Aorta (tissue), 5 donors: Measurements from ENCODE around the gene ABCG1. TPM values are rescaled to one million over a fixed set of nuclear protein-coding genes. Genes with fewer than 3 reads are reported as not detected.
A peak's percentile ranks its signal among the peaks of the same experiment; 100 is the strongest.

Experiments
- ATAC-seq: fragments of 200-7000 bp; cut with Tn5 transposase; one replicate; pipeline ENCODE4 v1.9.1; 2022; ENCODE audit warnings: moderate library complexity; ENCODE audit not compliant: low FRiP score
- DNase-seq, 2 donors: peaks; one replicate each; pipeline ENCODE4 v3.0.0-alpha.2; 2020
- H3K27ac ChIP-seq, 2 donors: one replicate each; pipeline ENCODE4 v1.5.1; 2013; ENCODE audit warnings: low read length in 2 of 2, mild to moderate bottlenecking in 2 of 2, moderate library complexity in 2 of 2, control low read depth in 1 of 2, inconsistent platforms in 1 of 2, low read depth in 1 of 2
- H3K27me3 ChIP-seq, 2 donors: one replicate each; pipeline ENCODE4 v1.6.1; 2013; ENCODE audit warnings: control low read depth in 1 of 2, low read length in 1 of 2, mild to moderate bottlenecking in 1 of 2, moderate library complexity in 1 of 2; ENCODE audit not compliant: insufficient read depth in 2 of 2, control insufficient read depth in 1 of 2
- H3K36me3 ChIP-seq, 2 donors: one replicate each; pipeline ENCODE4 v1.6.1; 2013; ENCODE audit warnings: control low read depth in 1 of 2, low read length in 1 of 2, mild to moderate bottlenecking in 1 of 2; ENCODE audit not compliant: insufficient read depth in 2 of 2, control insufficient read depth in 1 of 2
- H3K4me1 ChIP-seq, 2 donors: one replicate each; pipeline ENCODE4 v1.6.1; 2013; ENCODE audit warnings: low read length in 2 of 2, control low read depth in 1 of 2, mild to moderate bottlenecking in 1 of 2, moderate library complexity in 1 of 2; ENCODE audit not compliant: insufficient read depth in 2 of 2, control insufficient read depth in 1 of 2
- H3K4me3 ChIP-seq, 2 donors: one replicate each; pipeline ENCODE4 v1.5.1; 2013; ENCODE audit warnings: low read length in 2 of 2, control low read depth in 1 of 2, mild to moderate bottlenecking in 1 of 2
- H3K9me3 ChIP-seq: one replicate; pipeline ENCODE4 v1.6.1; 2013; ENCODE audit warnings: mild to moderate bottlenecking, low read length; ENCODE audit not compliant: control insufficient read depth
- WGBS, 2 donors: extraction: QIAGEN DNeasy Blood & Tissue Kit; methylation state at CpG; one replicate each; pipeline ENCODE4 v1.1.7; 2013; 5-methylcytosine and 5-hydroxymethylcytosine counted together
- intact Hi-C, 2 donors: fragments of 100-400 bp; cut with DNase I; formaldehyde crosslinking; loops; one replicate each; pipeline versions ENCODE4 v1.14.2 to v1.15.0; 2022
- polyA plus RNA-seq, 2 donors: library from polyadenylated mRNA; stranded (reverse); fragments of 200-250 nt; gene quantifications; one replicate each; pipeline ENCODE4 v1.2.3, GENCODE V29; 2013
- total RNA-seq, 2 donors: library from RNA; stranded (reverse); fragmentation: NEBNext Ultra II Directional; extraction: Animal tissue kit (Norgen Biotek cat#: 25700); gene quantifications; one replicate each; pipeline ENCODE4 v1.2.1, GENCODE V29; 2021
- donor health status: healthy with polysubstance abuse.
- donor health status: Bipolar disorder and iron deficiency.
- donor health status: DM: no; HTN: no; CAD: no.
- donor health status: DM: no; HTN: no; CAD: no.
- donor health status: DM: yes; HTN: yes; CAD: no.

ABCG1 gene
- total and polyA plus RNA-seq, 4 donors: 4.8 to 24.2 (median 13.1) TPM

- H3K27ac ChIP-seq: no peak overlapping the region
- DNase-seq: no peak
- no peak for ATAC-seq
Observed at GRCh38 chr21:42297377-42297776, 78.4 kb downstream of the ABCG1 start.

GRCh38 chr21:42298237-42298636 lies 79.3 kb downstream of the ABCG1 start:
- no peak for DNase-seq
- WGBS, 2 donors: 66 to 69% methylated on average over 6 of the region's 6 CpGs
- intact Hi-C loops: no loop called here
- H3K27me3 ChIP-seq: no peaks in the 10 kb centered on the region
- H3K27ac ChIP-seq: no peak overlapping the region
- ATAC-seq: no peak
- no peaks in the 10 kb centered on the region for H3K9me3 ChIP-seq
- no peak overlapping the region for H3K4me3 ChIP-seq
- H3K4me1 ChIP-seq: no peaks in the 10 kb centered on the region
- no peaks in the 10 kb centered on the region for H3K36me3 ChIP-seq

More at GRCh38 chr21:42297377-42297776, 78.4 kb downstream of the ABCG1 start:
- no peaks in the 10 kb centered on the region for H3K36me3 ChIP-seq
- intact Hi-C loops: no loop called here
- 74 to 78% methylated on average over 9 of the region's 9 CpGs for WGBS, 2 donors
- no peaks in the 10 kb centered on the region for H3K27me3 ChIP-seq
- no peaks in the 10 kb centered on the region for H3K4me1 ChIP-seq
- H3K4me3 ChIP-seq: no peak overlapping the region
- H3K9me3 ChIP-seq: no peaks in the 10 kb centered on the region

GRCh38 chr21:42298657-42299056 lies 79.7 kb downstream of the ABCG1 start:
- DNase-seq (no peak), ATAC-seq (no peak)
- no peak overlapping the region for H3K4me3 ChIP-seq
- H3K36me3 ChIP-seq: no peaks in the 10 kb centered on the region
- H3K4me1 ChIP-seq: no peaks in the 10 kb centered on the region
- no peaks in the 10 kb centered on the region for H3K9me3 ChIP-seq
- no peak overlapping the region for H3K27ac ChIP-seq
- intact Hi-C loops: no loop called here
- no peaks in the 10 kb centered on the region for H3K27me3 ChIP-seq
- 78 to 93% methylated on average over 5 of the region's 5 CpGs for WGBS, 2 donors

GRCh38 chr21:42299324-42300044 lies 80.5 kb downstream of the ABCG1 start:
- no peak for DNase-seq
- Histone ChIP-seq H3K27me3 (no peaks in the 10 kb centered on the region), H3K36me3 (no peaks in the 10 kb centered on the region), H3K4me3 (no peak overlapping the region), H3K27ac (no peak overlapping the region), H3K9me3 (no peaks in the 10 kb centered on the region), H3K4me1 (no peaks in the 10 kb centered on the region)
- 76 to 83% methylated on average over 19 to 20 of the region's 20 CpGs for WGBS, 2 donors
- intact Hi-C loops: no loop called here
- ATAC-seq: peak; percentile 24

- 87% methylated on average over 7 of the region's 7 CpGs for WGBS, 2 donors
- DNase-seq (no peak), ATAC-seq (no peak)
- no peaks in the 10 kb centered on the region for H3K9me3 ChIP-seq
- H3K4me3 ChIP-seq: no peak overlapping the region
- no peaks in the 10 kb centered on the region for H3K27me3 ChIP-seq
- H3K36me3 ChIP-seq: no peaks in the 10 kb centered on the region
- intact Hi-C loops: no loop called here
- no peak overlapping the region for H3K27ac ChIP-seq
- H3K4me1 ChIP-seq: no peaks in the 10 kb centered on the region
Observed at GRCh38 chr21:42300045-42300583, 81.2 kb downstream of the ABCG1 start.

- ATAC-seq: no peak
- WGBS, 2 donors: 83 to 88% methylated on average over 9 of the region's 9 CpGs
- H3K27ac ChIP-seq: no peak overlapping the region
Observed at GRCh38 chr21:42300956-42301355, 82.0 kb downstream of the ABCG1 start.

GRCh38 chr21:42301371-42302075 lies 82.6 kb downstream of the ABCG1 start:
- intact Hi-C loops: no loop called here
- ATAC-seq (peak; percentile 49), DNase-seq (peak; percentile 42 to 63)
- H3K4me1 ChIP-seq: no peaks in the 10 kb centered on the region
- no peaks in the 10 kb centered on the region for H3K36me3 ChIP-seq
- H3K27me3 ChIP-seq: no peaks in the 10 kb centered on the region
- H3K9me3 ChIP-seq: no peaks in the 10 kb centered on the region
- WGBS, 2 donors: 78 to 81% methylated on average over 20 of the region's 20 CpGs
- H3K27ac ChIP-seq: no peak overlapping the region
- H3K4me3 ChIP-seq: no peak overlapping the region

More at GRCh38 chr21:42300956-42301355, 82.0 kb downstream of the ABCG1 start:
- H3K36me3 ChIP-seq: no peaks in the 10 kb centered on the region
- DNase-seq: no peak
- no peaks in the 10 kb centered on the region for H3K4me1 ChIP-seq
- H3K27me3 ChIP-seq: no peaks in the 10 kb centered on the region
- no peak overlapping the region for H3K4me3 ChIP-seq
- H3K9me3 ChIP-seq: no peaks in the 10 kb centered on the region
- intact Hi-C loops: no loop called here

- intact Hi-C loops: no loop called here
- 53 to 58% methylated on average over 12 of the region's 12 CpGs for WGBS, 2 donors
- DNase-seq (peak; percentile 28 to 63), ATAC-seq (no peak)
- Histone ChIP-seq H3K9me3 (no peaks in the 10 kb centered on the region), H3K27me3 (no peaks in the 10 kb centered on the region), H3K4me3 (no peak overlapping the region), H3K27ac (no peak overlapping the region), H3K36me3 (no peaks in the 10 kb centered on the region), H3K4me1 (no peaks in the 10 kb centered on the region)
Observed at GRCh38 chr21:42302076-42302650, 83.2 kb downstream of the ABCG1 start.
